Left colon (tissue), 2 donors: ENCODE data around the gene ARID4B. TPM values are rescaled to one million over a fixed set of nuclear protein-coding genes. Genes with fewer than 3 reads are reported as not detected.
A peak's percentile ranks its signal among the peaks of the same experiment; 100 is the strongest.
"Not testable (repeated sequence)": the region's sequence is repeated elsewhere in the genome, so short reads cannot be mapped to it uniquely, and the experiment has no call there.

Experiments
- ATAC-seq: fragments of 200-7000 bp; cut with Tn5 transposase; one replicate; pipeline ENCODE4 v1.9.1; 2020; ENCODE audit warnings: mild to moderate bottlenecking, moderate library complexity
- DNase-seq, 2 donors: peaks; one replicate each; pipeline ENCODE4 v3.0.0-alpha.2; 2020
- intact Hi-C, 2 donors: fragments of 100-400 bp; cut with DNase I in 1 of 2; cut with micrococcal nuclease in 1 of 2; formaldehyde crosslinking; loops; one replicate each; pipeline versions ENCODE4 v1.11.2 to v1.14.0; 2022; cut with DNase I, micrococcal nuclease
- total RNA-seq, 2 donors: library from RNA; stranded (reverse); fragmentation: NEBNext Ultra II Directional; extraction: Animal tissue kit (Norgen Biotek cat#: 25700); gene quantifications; one replicate each; pipeline ENCODE4 v1.2.1, GENCODE V29; 2021
- donor health status: DM: no; HTN: no; CAD: no.
- donor health status: DM: yes; HTN: yes; CAD: no.

The ARID4B gene
- total RNA-seq, 2 donors from 2014 or later = 26.2 to 33.9 TPM

DNA sequence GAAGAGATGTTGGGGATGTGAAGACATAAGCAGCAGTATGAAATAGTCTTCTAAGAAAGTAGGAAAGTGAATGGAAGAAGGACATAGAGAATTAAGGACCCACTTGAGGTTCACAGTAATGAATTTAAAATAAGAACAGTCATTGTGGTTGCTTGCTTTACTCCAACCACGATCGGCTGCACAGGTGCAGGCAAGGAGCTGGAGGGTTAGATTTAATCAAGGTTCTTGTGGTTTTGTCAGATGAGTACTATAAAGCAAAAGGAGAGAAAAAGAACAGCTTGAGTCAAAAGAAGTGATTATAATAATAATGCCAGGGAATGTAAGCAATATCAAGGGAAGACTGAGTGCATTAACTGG lies 120.8 kb downstream of the ARID4B start:
- no peak for DNase-seq
- no peak for ATAC-seq
- intact Hi-C loops = no loop called here

- intact Hi-C loops = no loop called here
- no peak for ATAC-seq
- DNase-seq = no peak
Observed at GRCh38 chr1:235206533-235207208, 121.3 kb downstream of the ARID4B start.

DNA sequence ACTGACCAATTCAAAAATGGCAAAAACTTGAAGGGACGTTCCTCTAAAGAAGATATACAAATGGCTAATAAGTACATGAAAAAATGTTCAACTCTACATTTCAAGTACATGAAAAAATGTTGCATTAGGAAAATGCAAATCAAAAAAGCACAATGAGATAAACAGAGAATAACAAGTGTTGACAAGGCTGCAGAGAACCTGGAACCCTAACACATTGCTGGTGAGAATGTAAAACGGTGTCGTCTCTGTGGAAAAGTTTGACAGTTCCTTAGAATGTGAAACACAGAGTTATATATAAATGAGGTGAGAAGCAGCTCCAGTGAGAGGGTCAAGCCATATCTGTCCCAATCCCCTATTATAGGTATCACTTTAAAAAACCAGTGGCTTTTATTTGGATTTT lies 122.3 kb downstream of the ARID4B start:
- intact Hi-C loops = no loop called here
- no peak for ATAC-seq
- no peak for DNase-seq

GRCh38 chr1:235203428-235203827 lies 124.6 kb downstream of the ARID4B start:
- ATAC-seq (no peak), DNase-seq (no peak)
- intact Hi-C loops = no loop called here

GRCh38 chr1:235202447-235202846 lies 125.5 kb downstream of the ARID4B start:
- ATAC-seq, DNase-seq, intact Hi-C loops: not testable (repeated sequence)

- intact Hi-C loops = no loop called here
- ATAC-seq (no peak), DNase-seq (no peak)
Observed at GRCh38 chr1:235199441-235199840, 128.5 kb downstream of the ARID4B start.

GRCh38 chr1:235190431-235190830 lies 137.5 kb downstream of the ARID4B start:
- no peak for DNase-seq
- intact Hi-C loops = no loop called here
- ATAC-seq = no peak

DNA sequence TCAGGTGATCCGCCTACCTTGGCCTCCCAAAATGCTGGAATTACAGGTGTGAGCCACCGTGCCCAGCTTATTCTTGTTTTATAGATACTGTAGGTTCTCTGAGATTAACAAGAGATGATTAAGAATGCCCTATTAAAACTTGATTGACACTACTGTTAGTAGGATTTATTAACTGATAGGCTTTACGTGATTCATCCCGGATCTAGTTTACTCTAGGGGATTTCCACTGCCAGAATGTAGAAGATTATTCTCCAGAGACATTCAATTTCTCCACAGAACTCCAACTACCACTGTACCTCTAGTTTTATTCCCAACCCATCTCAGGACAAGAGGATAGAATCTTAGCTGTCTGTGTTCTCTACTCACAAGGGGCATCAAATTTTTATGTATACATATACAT lies 140.7 kb downstream of the ARID4B start:
- ATAC-seq (no peak), DNase-seq (no peak)
- intact Hi-C loops = no loop called here

GRCh38 chr1:235181561-235182245 lies 146.3 kb downstream of the ARID4B start:
- DNase-seq (no peak), ATAC-seq (no peak)
- intact Hi-C loops = no loop called here

- no peak for DNase-seq
- intact Hi-C loops = no loop called here
- ATAC-seq = no peak
Observed at GRCh38 chr1:235180916-235181460, 147.0 kb downstream of the ARID4B start.

DNA sequence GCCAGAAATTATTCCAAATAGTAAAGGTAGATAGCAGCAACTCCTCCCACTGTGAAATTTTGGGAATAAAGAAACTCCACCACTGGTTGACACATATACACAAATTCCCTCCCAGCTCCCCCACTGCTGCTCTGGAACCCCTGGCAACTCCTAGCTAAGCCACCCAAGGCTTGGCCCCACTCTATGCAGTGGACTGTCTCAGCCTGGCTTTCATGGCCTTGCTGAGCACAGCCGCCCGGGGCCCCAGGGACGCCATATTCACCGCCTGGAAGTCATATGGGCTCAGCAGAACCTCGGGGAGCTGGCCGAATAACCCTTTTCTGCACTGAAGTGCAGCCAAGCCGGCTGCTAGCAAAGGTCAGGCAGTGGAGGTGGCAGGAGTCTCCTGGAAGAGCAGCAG lies 151.5 kb downstream of the ARID4B start:
- ATAC-seq = no peak
- intact Hi-C loops = no loop called here
- DNase-seq = no peak

DNA sequence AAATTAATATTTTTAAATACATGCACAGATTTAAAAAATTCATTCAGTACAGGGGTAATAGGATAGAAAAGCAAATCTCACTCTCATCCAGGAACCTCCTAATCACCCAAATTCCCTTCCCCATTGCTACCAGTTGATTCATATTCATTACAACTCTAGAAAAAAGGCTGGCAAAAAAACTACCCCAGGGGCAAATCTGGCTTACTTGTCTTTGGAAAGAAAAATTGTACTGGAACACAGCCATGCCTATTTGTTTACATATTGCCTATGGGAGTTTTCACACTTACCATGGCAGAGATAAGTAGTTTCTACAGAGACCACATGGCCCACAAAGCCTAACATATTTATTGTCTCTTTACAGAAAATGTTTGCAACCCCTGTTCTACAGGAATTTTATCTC lies 158.0 kb downstream of the ARID4B start:
- DNase-seq (no peak), ATAC-seq (no peak)
- intact Hi-C loops = no loop called here

DNA sequence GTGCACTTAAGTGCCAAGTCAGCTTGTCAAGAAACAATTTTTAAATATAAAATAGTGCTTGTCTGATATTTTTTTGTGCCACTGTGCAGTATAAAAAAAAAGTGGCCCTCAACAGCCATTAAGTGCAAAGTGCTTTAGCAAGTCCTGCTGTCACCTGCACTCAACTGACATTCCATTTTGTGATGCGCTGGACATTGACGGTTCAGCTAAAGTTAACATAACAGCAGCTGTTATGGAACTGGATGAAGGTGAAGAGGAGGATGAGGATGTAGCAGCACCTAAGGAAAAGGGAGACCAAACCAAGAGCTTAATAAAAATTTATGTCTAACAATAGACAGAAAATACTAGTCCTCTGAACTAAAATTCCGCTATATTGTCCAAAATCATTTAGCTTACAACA lies 159.6 kb downstream of the ARID4B start:
- intact Hi-C loops = no loop called here
- no peak for DNase-seq
- no peak for ATAC-seq

DNA sequence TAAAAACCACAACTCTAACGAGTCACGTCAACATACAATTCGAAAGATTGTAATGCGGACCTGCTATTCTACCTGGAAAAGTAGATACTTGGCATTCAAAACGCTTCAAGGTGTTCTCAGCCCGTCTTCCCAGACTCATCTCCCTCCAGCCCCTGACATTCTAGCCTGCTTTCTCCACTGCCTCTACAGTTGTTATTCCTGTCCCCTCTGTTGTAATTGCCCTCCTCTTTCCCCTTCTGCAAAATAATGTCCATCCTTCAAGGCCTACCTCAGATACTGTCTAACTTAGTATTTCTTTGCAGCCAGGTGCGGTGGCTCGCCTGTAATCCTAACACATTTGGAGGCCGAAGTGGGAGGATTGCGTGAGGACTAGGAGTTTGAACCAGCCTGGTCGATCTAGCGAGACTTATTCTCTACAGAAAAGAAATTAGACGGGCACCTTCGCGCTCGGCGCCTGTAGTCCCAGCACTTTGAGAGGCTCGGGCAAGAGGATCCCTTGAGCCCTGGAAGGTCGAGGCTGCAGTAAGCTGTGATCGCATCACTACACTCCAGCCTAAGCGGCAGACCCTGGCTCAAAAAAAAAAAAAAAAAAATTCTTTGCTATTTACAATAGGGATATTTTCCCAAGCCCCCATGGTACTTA lies 166.2 kb downstream of the ARID4B start:
- DNase-seq (no peak), ATAC-seq (no peak)
- intact Hi-C loops = no loop called here

GRCh38 chr1:235160957-235161684 lies 166.9 kb downstream of the ARID4B start, which contains the start of gene RBM34:
TSS of gene RBM34 (minus strand) at chr1:235161250. CDS start at chr1:235161226, 24 bp downstream.
- peak; percentile 89 for ATAC-seq
- intact Hi-C loops = no loop called here

DNA sequence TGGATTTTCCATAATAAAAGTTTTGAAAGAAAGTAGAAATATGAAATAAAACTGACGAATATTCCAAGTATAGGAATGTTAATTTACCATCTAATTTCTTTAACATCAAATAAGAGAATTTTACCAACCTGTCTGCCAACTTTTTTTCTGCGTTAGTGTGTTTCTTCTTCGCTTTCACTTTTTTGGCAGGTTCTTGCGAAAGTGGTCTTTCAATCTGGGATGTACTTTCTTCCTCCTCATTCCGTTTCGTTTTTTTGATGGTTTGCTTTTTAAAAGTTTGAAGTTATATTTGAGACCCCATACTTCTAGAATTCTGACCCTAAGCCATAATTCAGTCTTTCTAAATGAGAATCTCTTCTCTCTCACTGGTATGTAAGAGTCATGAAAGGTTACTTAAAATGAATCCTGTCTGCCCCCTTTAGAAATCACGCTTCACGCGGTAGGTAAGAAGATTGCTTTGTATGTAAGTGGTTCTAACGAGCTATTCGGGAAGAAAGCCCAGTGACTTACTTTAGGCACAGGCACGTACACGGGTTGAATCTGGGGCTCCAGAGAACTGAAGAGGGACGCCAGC lies 167.5 kb downstream of the ARID4B start:
- intact Hi-C loops = no loop called here
- DNase-seq (no peak), ATAC-seq (peak; percentile 18)

More at GRCh38 chr1:235160957-235161684, 166.9 kb downstream of the ARID4B start, which contains the start of gene RBM34:
- peak; percentile 91 to 95 for DNase-seq

DNA sequence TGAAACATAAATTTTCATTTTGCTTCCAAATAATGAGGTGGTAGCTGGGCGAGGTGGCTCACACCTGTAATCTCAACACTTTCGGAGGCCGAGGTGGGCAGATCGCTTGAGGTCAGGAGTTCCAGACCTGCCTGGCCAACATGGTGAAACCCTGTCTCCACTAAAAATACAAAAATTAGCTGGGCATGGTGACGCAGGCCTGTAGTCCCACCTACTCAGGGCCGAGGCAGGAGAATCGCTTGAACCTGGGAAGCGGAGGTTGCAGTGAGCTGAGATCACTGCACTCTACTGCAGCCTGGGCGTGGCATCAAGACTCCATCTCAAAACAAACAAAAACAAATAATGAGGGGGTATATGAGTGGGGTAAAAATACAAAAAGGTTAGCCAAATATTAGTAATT lies 168.0 kb downstream of the ARID4B start:
- DNase-seq, intact Hi-C loops, ATAC-seq: not testable (repeated sequence)

- intact Hi-C loops, ATAC-seq: not testable (repeated sequence)
Observed at GRCh38 chr1:235159284-235159683, 168.7 kb downstream of the ARID4B start.

DNA sequence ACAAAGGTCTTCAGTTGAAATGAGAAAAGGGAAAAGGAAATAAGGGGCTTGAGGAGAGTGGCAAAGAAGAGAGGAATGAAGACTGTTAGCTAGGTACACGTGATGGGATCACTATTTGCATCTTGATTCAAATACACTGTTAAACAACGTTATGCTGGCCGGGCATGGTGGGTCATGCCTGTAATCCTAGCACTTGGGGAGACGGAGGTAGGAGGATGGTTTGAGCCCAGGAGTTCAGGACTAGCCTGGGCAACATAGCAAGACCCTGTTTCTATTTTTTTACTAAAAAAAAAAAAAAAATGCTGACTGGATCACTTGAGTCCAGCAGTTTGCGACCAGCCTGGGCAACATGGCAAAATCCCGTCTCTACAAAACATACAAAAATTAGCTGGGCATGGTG lies 169.3 kb downstream of the ARID4B start:
- intact Hi-C loops = no loop called here
- no peak for ATAC-seq
- no peak for DNase-seq

More at GRCh38 chr1:235159284-235159683, 168.7 kb downstream of the ARID4B start:
- DNase-seq = not testable (repeated sequence)
